GM12874 (cell line): ENCODE data around the gene SYT1.
A peak's percentile ranks its signal among the peaks of the same experiment; 100 is the strongest.

Experiments
- CTCF ChIP-seq: IDR thresholded peaks from 2 replicates; pipeline ENCODE4 v1.5.1; 2011; ENCODE audit warnings: low read depth, mild to moderate bottlenecking, control low read depth, low read length, moderate library complexity; ENCODE audit not compliant: insufficient read depth

SYT1 gene

GRCh38 chr12:79119796-79120195 lies 255.2 kb downstream of the SYT1 start:
- no peak for TF ChIP-seq CTCF

GRCh38 chr12:79121486-79121885 lies 256.9 kb downstream of the SYT1 start:
- TF ChIP-seq CTCF: peak; percentile 51; the same call in 1 of the 2 replicates

- no peak for TF ChIP-seq CTCF
These were observed 259.8 kb downstream of the SYT1 start for GRCh38 chr12:79124385-79124784.

GRCh38 chr12:79125358-79125757 lies 260.8 kb downstream of the SYT1 start:
- no peak for TF ChIP-seq CTCF

- no peak for TF ChIP-seq CTCF
These were observed 262.7 kb downstream of the SYT1 start for GRCh38 chr12:79127271-79127751.

GRCh38 chr12:79128956-79129355 lies 264.4 kb downstream of the SYT1 start:
- TF ChIP-seq CTCF: no peak

- TF ChIP-seq CTCF: no peak
These were observed 274.3 kb downstream of the SYT1 start for GRCh38 chr12:79138872-79139271.

- TF ChIP-seq CTCF: no peak
These were observed 276.1 kb downstream of the SYT1 start for GRCh38 chr12:79140711-79141110.
